Muscle of leg (tissue), 11 donors: ENCODE data around the gene ECSIT. TPM values are rescaled to one million over a fixed set of nuclear protein-coding genes. Genes with fewer than 3 reads are reported as not detected.

Experiments
- DNase-seq: peaks from one replicate; pipeline ENCODE4 v3.0.0; 2013
- H3K27ac ChIP-seq: one replicate; pipeline ENCODE4 v1.5.1; 2013; ENCODE audit warnings: mild to moderate bottlenecking, low read length, control low read depth
- H3K27me3 ChIP-seq: one replicate; pipeline ENCODE4 v1.6.1; 2013; ENCODE audit warnings: low read length; ENCODE audit not compliant: control insufficient read depth, insufficient read depth
- H3K36me3 ChIP-seq: one replicate; pipeline ENCODE4 v1.6.1; 2013; ENCODE audit warnings: low read length; ENCODE audit not compliant: control insufficient read depth, insufficient read depth
- H3K4me1 ChIP-seq: one replicate; pipeline ENCODE4 v1.6.1; 2013; ENCODE audit warnings: low read length; ENCODE audit not compliant: control insufficient read depth, insufficient read depth
- H3K4me3 ChIP-seq: one replicate; pipeline ENCODE4 v1.5.1; 2013; ENCODE audit warnings: low read length, control low read depth
- H3K9me3 ChIP-seq: replicated peaks from 2 replicates; pipeline ENCODE4 v1.6.1; 2013; ENCODE audit warnings: low read depth, low read length; ENCODE audit not compliant: control insufficient read depth
- WGBS: methylation state at CpG from one replicate; pipeline ENCODE4 v1.1.5; 2013; ENCODE audit warnings: missing lambda C conversion rate; ENCODE audit not compliant: insufficient coverage; 5-methylcytosine and 5-hydroxymethylcytosine counted together
- polyA plus RNA-seq, 8 donors: library from polyadenylated mRNA; unstranded; fragments of 120-200 nt; gene quantifications; one replicate each; pipeline versions ENCODE4 v1.2.1 to v1.2.3, GENCODE V29; 2013; ENCODE audit warnings: inconsistent platforms in 1 of 8, low replicate concordance in 1 of 8; ENCODE audit not compliant: insufficient read length in 8 of 8, insufficient read depth in 1 of 8
- total RNA-seq: library from RNA; stranded (reverse); fragments of 120-200 nt; gene quantifications from one replicate; pipeline ENCODE4 v1.2.4, GENCODE V29; 2013

The ECSIT gene
- total and polyA plus RNA-seq, 9 donors = 39.6 to 51.4 (median 44.3) TPM

GRCh38 chr19:11551603-11552235 lies 22.8 kb upstream of the ECSIT start:
- H3K4me3 ChIP-seq = no peak overlapping the region
- peak; percentile 36 for DNase-seq
- H3K36me3 ChIP-seq = peaks cover 36% of the 10 kb centered on the region
- no peaks in the 10 kb centered on the region for H3K4me1 ChIP-seq
- H3K27me3 ChIP-seq = no peaks in the 10 kb centered on the region
- no peak overlapping the region for H3K27ac ChIP-seq
- WGBS = 48% methylated on average over 22 of the region's 26 CpGs
- H3K9me3 ChIP-seq = no peaks in the 10 kb centered on the region

DNA sequence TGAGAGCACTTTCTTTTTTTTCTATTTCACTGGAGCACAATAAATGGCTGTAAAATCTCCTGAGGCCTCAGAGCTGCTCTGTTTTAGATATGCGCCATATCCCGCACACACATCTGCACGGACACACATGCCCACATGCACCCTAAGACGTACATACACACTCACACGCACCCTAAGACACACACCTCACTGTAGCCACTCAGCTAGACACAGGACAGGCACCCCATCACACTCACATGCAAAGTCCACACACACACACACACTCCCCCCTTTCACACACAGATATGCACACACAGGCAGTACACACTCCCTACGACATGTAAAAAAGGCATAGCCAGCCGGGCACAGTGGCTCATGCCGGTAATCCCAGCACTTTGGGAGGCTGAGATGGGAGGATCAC lies 21.3 kb upstream of the ECSIT start:
- H3K4me1 ChIP-seq = no peaks in the 10 kb centered on the region
- H3K4me3 ChIP-seq = no peak overlapping the region
- DNase-seq = no peak
- peaks cover 31% of the 10 kb centered on the region for H3K36me3 ChIP-seq
- H3K9me3 ChIP-seq = no peaks in the 10 kb centered on the region
- no peak overlapping the region for H3K27ac ChIP-seq
- no peaks in the 10 kb centered on the region for H3K27me3 ChIP-seq
- WGBS = 90% methylated on average over 5 of the region's 8 CpGs

GRCh38 chr19:11549386-11549953 lies 20.5 kb upstream of the ECSIT start:
- whole genome bisulfite sequencing = 87% methylated on average over 23 of the region's 24 CpGs
- no peak for DNase-seq

GRCh38 chr19:11547929-11548700 lies 19.2 kb upstream of the ECSIT start:
- peaks cover 14% of the 10 kb centered on the region for H3K36me3 ChIP-seq
- no peaks in the 10 kb centered on the region for H3K9me3 ChIP-seq
- no peaks in the 10 kb centered on the region for H3K27me3 ChIP-seq
- no peak overlapping the region for H3K27ac ChIP-seq
- no peak for DNase-seq
- no peak overlapping the region for H3K4me3 ChIP-seq
- no peaks in the 10 kb centered on the region for H3K4me1 ChIP-seq
- 85% methylated on average over 10 of the region's 14 CpGs for WGBS

More at GRCh38 chr19:11549386-11549953, 20.5 kb upstream of the ECSIT start:
- Histone ChIP-seq H3K27me3 (no peaks in the 10 kb centered on the region), H3K36me3 (peaks cover 28% of the 10 kb centered on the region), H3K9me3 (no peaks in the 10 kb centered on the region), H3K4me1 (no peaks in the 10 kb centered on the region), H3K4me3 (no peak overlapping the region), H3K27ac (no peak overlapping the region)

DNA sequence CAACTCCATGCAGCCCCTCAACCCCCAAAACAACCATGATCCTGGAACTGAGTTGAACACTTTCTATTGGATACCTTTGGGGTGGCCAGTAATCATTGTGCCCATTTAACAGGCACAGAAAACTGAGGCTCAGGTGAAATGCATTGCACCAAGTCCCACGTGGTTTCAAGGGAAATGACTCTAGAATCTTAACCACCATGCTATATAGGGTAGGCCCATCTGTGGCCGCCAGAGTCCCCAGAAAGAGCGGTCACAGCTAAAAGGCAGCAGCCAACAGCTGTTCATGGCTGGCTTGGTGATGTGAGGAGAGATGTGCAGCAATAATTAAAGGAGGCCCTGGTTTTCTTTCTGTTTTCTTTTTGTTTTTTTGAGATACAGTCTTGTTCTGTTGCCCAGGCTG lies 12.3 kb upstream of the ECSIT start:
- Histone ChIP-seq H3K27me3 (peaks cover 13% of the 10 kb centered on the region), H3K36me3 (peaks cover 3% of the 10 kb centered on the region), H3K4me1 (peaks cover 28% of the 10 kb centered on the region), H3K27ac (no peak overlapping the region), H3K4me3 (no peak overlapping the region), H3K9me3 (no peaks in the 10 kb centered on the region)
- 83% methylated on average over 1 of the region's 3 CpGs for WGBS
- no peak for DNase-seq

DNA sequence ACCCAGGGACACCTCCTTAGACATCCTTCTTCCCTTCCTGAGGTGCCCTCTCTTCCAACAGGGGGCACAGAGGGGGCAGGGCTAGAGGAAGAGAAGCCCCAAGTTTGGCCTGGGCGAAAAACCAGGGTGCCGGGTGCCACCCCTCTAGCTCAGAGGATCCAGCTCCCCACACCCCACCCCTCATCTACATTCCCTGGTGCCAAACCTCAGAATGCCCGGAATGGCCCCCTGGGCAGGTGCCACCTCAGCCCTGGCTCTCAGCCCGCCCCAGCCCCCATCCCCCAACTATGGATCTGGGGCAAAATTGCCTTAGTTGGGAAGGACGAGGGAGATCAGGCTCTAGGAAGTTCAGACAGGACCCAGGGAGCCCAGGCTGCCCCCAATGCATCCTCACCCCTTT lies 11.7 kb upstream of the ECSIT start:
- H3K9me3 ChIP-seq = no peaks in the 10 kb centered on the region
- H3K27ac ChIP-seq = no peak overlapping the region
- no peak for DNase-seq
- peaks cover 33% of the 10 kb centered on the region for H3K4me1 ChIP-seq
- no peaks in the 10 kb centered on the region for H3K36me3 ChIP-seq
- peak overlapping the region; percentile 39 for H3K4me3 ChIP-seq
- 80% methylated on average over 1 of the region's 5 CpGs for WGBS
- peaks cover 13% of the 10 kb centered on the region for H3K27me3 ChIP-seq

- Histone ChIP-seq H3K4me3 (peak overlapping the region; percentile 39), H3K4me1 (peaks cover 36% of the 10 kb centered on the region), H3K36me3 (no peaks in the 10 kb centered on the region), H3K9me3 (no peaks in the 10 kb centered on the region), H3K27me3 (peaks cover 13% of the 10 kb centered on the region), H3K27ac (peak overlapping the region; percentile 78)
- WGBS = 70% methylated on average over 2 of the region's 36 CpGs
- peak; percentile 52 for DNase-seq
Measured at GRCh38 chr19:11539495-11540365, 10.8 kb upstream of the ECSIT start.

- Histone ChIP-seq H3K9me3 (no peaks in the 10 kb centered on the region), H3K27me3 (peaks cover 13% of the 10 kb centered on the region), H3K4me3 (peak within 1 kb of the TSS; percentile 35), H3K27ac (peak within 1 kb of the TSS; percentile 78), H3K36me3 (no peaks in the 10 kb centered on the region), H3K4me1 (peaks cover 36% of the 10 kb centered on the region)
- DNase-seq = peak; percentile 92
- WGBS = 20% methylated on average over 19 of the region's 21 CpGs
Measured at GRCh38 chr19:11538232-11539036, 9.5 kb upstream of the ECSIT start, which contains the start of gene CNN1. CNN1 (plus strand) TSS chr19:11538851; CDS start chr19:11538928, 77 bp downstream.
